Epithelial cell of proximal tubule (primary cell): ENCODE results near the gene IST1. TPM values are rescaled to one million over a fixed set of nuclear protein-coding genes. Genes with fewer than 3 reads are reported as not detected.

Experiments used
- DNase-seq: peaks from one replicate; pipeline ENCODE4 v3.0.0-alpha.2; 2011; ENCODE audit warnings: low read depth
- H3K4me3 ChIP-seq: 2 replicates; pipeline ENCODE4 v1.5.1; 2011; ENCODE audit warnings: low read depth, mild to moderate bottlenecking, low read length
- total RNA-seq: library from RNA; depleted of rRNA; stranded (reverse); fragments of >200 nt; gene quantifications from 2 replicates; pipeline ENCODE4 v1.2.3, GENCODE V29; 2015
- TF ChIP-seq, protein P1 (sequence below): conservative IDR thresholded peaks from 2 replicates; pipeline ENCODE4 v1.5.1; 2012; ENCODE audit warnings: low read depth, mild to moderate bottlenecking, low read length

The IST1 gene
- 145 and 211 TPM in 2 replicates for total RNA-seq

DNA sequence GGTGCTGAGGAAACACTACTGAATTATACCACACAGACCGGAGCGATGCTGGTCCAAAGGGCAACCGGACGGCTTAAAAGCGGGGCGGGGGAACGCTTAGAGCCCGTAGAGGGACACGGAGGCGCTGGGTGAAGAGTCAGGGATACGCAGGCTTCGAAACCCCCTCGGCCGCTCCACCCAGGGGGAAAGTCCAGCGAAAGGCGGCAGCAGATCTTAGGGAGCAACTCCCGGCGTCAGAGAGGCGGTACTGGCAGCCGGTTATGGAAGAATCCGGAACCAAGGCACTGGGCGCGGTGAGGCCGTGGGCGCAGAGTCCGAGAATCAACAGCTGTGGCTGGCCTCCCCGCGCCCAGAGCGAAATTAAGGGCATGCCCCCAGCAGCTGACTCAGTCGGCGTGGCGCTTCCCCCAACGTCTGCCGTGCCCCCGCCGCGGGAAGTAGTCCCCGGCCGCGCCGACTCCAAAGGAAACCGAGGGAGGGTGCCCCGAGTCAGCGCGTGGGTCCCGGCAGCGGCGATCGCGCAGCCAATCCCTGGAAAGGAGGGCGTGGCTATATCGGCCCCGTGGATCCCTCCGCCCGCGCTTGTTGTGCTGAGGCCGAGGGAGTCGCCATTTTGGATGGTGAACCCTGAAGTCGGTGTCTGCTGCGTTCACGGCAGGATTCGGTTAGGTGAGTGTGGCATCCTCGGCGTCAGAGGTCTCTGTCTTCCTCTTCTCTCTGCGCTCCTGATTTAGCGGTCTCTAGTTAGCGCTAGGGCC is at the start of gene IST1:
IST1 (plus strand) TSS at position 611 of the 758 bp plus-strand sequence. CDS start 20,110 bp downstream, outside the sequence.
- peak; percentile 71 for DNase-seq
- H3K4me3 ChIP-seq, result peak within 1 kb of the TSS; percentile 82
- TF ChIP-seq, protein P1, sequence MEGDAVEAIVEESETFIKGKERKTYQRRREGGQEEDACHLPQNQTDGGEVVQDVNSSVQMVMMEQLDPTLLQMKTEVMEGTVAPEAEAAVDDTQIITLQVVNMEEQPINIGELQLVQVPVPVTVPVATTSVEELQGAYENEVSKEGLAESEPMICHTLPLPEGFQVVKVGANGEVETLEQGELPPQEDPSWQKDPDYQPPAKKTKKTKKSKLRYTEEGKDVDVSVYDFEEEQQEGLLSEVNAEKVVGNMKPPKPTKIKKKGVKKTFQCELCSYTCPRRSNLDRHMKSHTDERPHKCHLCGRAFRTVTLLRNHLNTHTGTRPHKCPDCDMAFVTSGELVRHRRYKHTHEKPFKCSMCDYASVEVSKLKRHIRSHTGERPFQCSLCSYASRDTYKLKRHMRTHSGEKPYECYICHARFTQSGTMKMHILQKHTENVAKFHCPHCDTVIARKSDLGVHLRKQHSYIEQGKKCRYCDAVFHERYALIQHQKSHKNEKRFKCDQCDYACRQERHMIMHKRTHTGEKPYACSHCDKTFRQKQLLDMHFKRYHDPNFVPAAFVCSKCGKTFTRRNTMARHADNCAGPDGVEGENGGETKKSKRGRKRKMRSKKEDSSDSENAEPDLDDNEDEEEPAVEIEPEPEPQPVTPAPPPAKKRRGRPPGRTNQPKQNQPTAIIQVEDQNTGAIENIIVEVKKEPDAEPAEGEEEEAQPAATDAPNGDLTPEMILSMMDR, result no peak

DNA sequence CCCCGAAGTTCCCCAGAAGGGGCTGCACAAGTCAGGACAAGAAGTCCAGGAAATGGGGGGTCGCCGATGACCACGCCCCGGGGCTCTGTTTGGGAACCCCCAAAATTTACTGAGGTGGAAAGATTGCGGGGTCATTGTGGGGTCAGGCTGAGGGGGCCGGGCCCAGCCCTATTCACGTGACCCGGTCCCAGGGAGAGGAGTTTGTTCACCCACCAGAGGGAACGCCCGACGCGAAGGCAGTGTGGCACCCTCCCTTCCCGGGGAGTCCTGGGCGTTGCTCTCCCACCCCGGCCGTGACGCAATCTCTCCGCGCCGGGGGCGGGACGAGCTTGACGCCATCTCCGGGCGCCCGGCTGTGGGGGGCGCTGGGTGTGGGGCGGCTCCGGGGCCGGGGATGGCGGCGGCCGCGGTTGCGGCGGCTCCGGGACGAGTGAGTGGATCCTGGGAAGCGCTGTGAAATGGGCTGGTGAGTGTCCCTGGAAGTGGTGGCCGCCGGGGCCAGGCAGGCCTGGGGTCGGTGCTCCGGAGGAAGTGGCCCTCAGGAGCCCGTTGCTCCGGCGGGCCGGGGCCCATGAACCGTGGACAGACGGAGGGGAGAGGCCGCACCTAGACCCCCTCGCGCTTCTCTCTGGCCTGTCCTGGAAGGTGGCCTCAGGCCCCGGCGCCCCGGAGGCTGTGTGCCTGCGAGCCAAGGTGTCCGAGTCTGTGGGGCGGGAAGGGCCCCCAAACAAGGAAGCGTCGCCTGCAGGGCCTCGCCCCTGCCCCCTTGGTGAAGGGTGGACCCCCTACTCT is 49.5 kb upstream of the IST1 start, which contains the start of gene ATXN1L:
ATXN1L (plus strand) TSS at position 338 of the 792 bp plus-strand sequence. CDS start 3,765 bp downstream, outside the sequence.
- peak within 1 kb of the TSS; percentile 79 for H3K4me3 ChIP-seq
- DNase-seq, result no peak
- TF ChIP-seq, protein P1, result no peak

DNA sequence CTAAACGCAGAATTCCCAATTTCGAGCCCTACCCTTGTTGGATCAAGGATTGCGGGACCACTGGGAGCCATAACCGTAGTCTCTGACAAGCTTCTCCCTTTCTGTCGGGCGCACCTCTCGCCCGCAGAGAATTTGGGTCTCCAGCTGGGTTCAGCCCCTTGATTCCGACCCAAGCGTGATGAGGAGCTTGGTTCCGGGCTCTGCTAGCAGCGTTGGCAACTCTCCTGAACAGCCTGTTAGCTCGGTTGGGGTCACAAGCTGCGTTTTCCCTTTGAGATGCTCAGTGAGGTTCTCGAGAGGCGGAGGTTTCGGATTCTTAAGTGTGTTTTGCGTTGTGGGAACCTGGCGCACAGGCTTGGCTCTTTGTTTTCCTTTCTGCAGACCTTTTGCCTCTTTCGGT is 48.9 kb upstream of the IST1 start:
- peak overlapping the region; percentile 79 for H3K4me3 ChIP-seq
- TF ChIP-seq, protein P1, result no peak
- no peak for DNase-seq

DNA sequence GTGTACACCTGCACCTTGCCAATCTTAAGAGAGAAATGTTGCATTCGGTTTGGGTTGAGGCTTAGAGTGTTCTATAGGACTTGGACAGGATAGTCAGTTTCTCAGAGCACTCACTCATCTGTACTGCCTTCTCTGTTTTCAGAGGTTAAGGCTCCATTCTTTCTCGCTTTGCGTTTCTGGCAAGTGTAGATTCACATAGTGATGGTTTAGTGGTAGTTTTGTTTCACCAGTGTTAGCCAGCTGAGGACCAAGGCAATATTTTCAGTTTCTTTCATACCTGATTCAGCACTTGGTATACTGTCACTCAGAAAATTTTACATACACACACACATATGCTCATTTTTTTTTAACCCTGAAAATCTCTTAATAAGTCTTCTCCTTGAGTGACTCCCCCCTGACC is 48.2 kb upstream of the IST1 start:
- no peak for DNase-seq
- TF ChIP-seq, protein P1, result no peak

DNA sequence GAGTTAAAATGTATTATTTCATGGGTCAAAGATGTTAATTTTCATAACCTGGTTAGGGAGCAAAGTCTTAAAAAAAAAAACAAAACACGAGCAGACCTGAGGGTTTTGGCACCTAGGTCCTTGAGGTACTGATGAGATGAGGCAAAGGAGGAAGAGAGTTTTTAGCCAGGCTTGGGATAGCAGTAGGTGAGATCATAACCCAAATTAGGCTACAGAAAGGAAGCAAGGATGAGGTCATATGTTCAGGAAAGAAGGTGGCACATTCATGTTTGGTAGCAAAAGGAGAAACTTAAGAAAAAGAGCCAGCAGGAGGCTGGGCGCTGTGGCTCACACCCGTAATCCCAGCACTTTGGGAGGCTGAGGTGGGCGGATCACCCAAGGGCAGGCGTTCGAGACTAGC is 46.7 kb upstream of the IST1 start:
- H3K4me3 ChIP-seq, result no peak overlapping the region
- no peak for DNase-seq
- TF ChIP-seq, protein P1, result no peak

More for the DNA sequence above, 48.2 kb upstream of the IST1 start:
- peak overlapping the region; percentile 79 for H3K4me3 ChIP-seq

DNA sequence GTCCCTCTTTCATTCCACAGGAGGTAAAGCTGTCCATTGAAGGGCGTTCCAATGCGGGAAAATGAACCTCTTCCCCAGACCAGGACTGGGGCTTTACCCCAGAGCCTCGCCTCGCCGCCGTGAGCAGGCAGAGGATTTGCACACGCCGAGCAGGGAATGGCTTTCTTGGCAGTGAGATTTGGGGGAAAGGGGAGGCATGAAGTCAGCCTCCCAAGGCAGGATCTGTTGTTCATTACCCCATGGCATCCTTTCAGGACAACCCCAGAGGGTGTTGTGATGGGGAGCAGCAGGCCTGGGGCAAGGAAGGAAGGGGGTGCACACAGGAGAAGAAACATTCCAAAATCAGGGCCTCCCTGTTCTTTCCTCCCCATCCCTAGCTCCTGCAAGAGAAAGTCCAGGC is 43.6 kb upstream of the IST1 start:
- no peak overlapping the region for H3K4me3 ChIP-seq
- TF ChIP-seq, protein P1, result no peak
- DNase-seq, result no peak
